LNCAP (cell line): ENCODE measurements around the gene STT3B.

Source experiments
- CTCF ChIP-seq: fragments of 450-650 bp; IDR thresholded peaks from 2 replicates; pipeline ENCODE4 v1.5.1; 2017; ENCODE audit warnings: mild to moderate bottlenecking

The STT3B gene

GRCh38 chr3:31532587-31533168 is at the start of gene STT3B:
Gene STT3B (plus strand): TSS chr3:31532925. CDS start chr3:31532999, 74 bp downstream.
- TF ChIP-seq CTCF, result no peak

DNA sequence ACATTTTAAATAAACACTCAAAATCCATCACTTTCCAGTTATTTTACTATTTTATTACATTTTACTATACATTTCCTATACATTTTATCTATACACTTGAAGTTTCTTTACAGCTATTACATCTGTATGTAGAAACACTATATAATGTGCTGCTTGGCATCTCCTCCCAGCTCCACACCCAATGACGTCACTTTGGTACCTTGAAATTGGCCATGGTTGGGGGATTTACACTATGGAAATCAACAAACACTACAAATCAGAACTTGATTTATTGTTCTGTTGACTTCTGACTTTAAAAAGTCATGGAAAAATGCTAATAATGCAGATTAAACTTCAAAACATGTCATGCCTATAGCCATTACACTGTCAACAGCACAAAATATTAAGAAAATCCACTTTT is 48.9 kb upstream of the STT3B start:
- no peak for TF ChIP-seq CTCF

DNA sequence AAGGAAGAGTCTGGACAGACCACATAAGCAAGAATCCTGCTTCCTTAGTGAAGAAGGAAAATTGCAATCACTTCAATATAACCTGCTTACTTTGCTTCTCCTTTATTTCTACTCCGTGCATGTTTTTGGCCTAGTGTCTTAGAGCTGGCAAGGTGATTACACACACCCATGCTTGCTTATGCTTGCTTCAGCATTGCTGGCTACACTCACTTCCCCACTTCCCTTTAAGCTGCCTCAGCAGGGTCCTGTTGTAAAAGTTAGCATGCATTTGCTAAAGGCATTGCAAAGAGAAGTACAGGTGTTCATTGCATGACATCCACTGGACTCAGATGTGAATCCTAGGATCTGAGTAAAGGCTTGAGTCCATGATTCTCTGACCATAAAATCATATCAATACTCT is 47.5 kb upstream of the STT3B start:
- TF ChIP-seq CTCF, result no peak

DNA sequence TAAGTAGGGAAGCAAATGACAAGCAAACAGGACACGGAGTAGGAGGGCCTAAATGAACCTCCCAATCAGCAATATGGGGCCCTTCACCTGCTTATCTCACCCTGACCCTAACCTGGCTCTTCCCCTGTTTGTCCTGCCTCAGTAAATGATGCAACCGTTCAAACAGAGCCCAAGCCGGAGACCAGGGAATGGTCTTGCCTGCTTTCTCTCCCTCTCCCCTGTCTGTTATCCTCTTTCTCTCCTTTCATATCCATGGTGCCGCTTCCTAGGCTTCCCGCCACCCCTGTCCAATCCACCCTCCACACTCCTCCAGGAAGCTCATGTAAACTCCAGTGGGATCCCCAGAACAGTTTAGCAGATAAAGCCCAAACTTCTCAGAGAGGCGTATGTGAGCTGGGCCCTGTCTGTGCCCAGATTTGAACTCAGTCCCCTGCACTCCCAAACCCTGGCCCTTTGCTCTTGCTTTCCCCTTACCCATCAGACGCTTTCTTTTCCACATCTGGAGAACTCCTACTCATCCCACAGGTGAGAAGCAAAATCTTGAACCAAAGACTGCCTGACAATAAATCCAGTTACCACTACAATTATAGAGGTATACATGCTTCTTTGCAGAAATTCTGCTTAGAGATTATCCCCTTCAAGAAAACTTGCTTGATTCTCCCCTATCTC is 45.7 kb upstream of the STT3B start:
- no peak for TF ChIP-seq CTCF

DNA sequence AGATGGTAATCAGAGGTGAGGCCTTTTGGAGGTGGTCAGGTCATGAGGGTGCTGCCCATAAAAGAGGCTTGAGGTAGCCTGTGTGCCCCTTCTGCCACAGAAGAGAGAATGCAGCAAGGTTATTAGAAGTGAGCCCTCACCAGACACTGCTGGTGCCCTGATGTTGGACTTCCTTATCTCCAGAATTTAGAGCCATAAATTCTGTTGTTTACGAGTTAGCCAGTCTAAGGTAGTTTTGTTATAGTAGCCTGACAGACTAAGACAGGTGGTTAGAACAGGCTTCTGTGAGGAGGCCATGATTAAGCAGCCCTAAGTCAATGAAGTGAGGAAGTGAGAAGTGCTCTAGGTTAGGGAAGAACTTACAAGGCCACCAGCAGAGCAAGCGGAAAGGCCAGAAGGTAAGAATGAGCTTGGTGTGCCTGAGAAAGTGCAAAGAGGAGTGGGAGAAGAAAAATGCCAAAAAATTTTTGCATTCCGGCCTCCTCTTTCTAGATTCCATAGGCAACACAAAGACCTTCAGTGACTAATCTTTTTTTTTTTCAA is 44.2 kb upstream of the STT3B start:
- TF ChIP-seq CTCF, result no peak

- TF ChIP-seq CTCF, result no peak
These were observed 42.2 kb upstream of the STT3B start for GRCh38 chr3:31490502-31490901.

GRCh38 chr3:31491660-31492059 is 41.1 kb upstream of the STT3B start:
- no peak for TF ChIP-seq CTCF
